ENCODE data around the gene USP22. TPM values are rescaled to one million over a fixed set of nuclear protein-coding genes. Genes with fewer than 3 reads are reported as not detected.

The USP22 gene
- total and polyA plus RNA-seq, 2 of the 8 experiments (the other 6 are each of a cell fraction or from before 2014, with no cell fraction given), result 221 to 316 TPM

DNA sequence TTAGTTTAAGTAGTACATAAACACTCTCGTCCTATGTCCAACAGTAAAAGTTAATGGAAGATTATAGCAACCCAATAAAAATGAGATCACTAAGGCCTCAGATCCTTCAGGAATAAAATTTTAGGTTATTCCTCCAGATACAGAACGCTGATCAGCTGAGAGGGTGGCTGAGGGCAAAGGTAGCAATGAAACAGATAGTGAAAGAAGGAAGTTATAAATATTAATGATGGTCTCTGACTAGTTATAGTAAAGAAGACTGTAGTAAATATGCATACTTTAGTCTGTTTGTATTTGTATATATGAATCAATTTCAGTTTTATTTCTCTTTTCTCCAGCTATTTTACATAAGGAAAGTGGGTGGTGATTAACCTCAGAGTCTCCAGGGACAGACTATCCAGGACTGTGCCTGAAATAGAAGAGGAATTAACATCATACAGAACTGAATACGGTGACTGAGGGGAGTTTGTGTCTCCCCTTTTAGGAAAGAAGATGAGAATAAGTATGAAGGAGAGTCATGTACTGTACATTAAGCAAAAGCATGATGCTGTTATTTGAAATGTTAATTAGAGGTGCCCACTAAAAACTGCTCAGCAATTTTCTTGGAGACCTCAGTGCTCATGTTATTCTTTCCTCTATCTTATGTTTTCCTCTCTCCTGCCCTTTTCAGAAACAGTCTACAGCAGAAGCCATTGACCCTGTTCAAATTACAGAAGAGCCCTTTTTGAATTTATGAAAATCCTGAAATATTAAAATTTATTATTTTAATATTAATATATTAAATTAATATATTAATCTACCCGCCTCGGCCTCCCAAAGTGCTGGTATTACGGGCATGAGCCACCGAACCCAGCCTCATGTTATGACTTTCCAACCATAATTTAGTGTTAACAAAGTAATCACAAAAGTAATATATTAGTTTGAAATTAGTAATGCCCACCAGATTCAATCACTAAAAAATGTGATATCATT, 47.4 kb upstream of the USP22 start:
- H2BK15ac ChIP-seq (ENCODE audit: low read length), result no peak overlapping the region
- no peak overlapping the region for H3K4me2 ChIP-seq (ENCODE audit: insufficient read depth in 1 of 2, low read depth in 2 of 2, low read length in 2 of 2)
- no peak overlapping the region for H2BK120ac ChIP-seq (replicated peaks; ENCODE audit: low read depth, low read length)
- no peak overlapping the region for H3K56ac ChIP-seq (replicated peaks; ENCODE audit: insufficient read length, low read depth, low read length)
- no peak overlapping the region for H3K4ac ChIP-seq (replicated peaks; ENCODE audit: insufficient read length, low read depth, low read length)
- WGBS, 2 experiments (ENCODE audit: extremely low coverage in 1 of 2, insufficient coverage in 1 of 2, insufficient read length in 1 of 2, insufficient replicate concordance in 2 of 2, low coverage in 1 of 2, low lambda C conversion rate in 2 of 2, missing lambda C conversion rate in 1 of 2), result 91% methylated on average over 7 of the region's 7 CpGs; no CpG with 5 or more reads in 1 of the 2 experiments
- H3K9me3 ChIP-seq (ENCODE audit: insufficient read depth in 2 of 2, low read depth in 1 of 2, low read length in 1 of 2), result no peaks in the 10 kb centered on the region; a peak in 1 of 4 replicates
- H3K79me2 ChIP-seq (ENCODE audit: control insufficient read depth in 1 of 2, insufficient read depth in 2 of 2, low read length in 2 of 2), result no peaks in the 10 kb centered on the region
- H3K79me1 ChIP-seq (ENCODE audit: low read depth, low read length), result no peaks in the 10 kb centered on the region
- no peak overlapping the region for H2AFZ ChIP-seq (ENCODE audit: low read length)
- no peaks in the 10 kb centered on the region for H4K20me1 ChIP-seq (replicated peaks in 1 of 2; ENCODE audit: control insufficient read depth in 1 of 2, insufficient read depth in 2 of 2, low read length in 2 of 2)
- CTCF ChIA-PET (ENCODE audit: partially characterized antibody), result interaction anchor here (1.2 to 2.0 kb wide), 3 partner anchors 9 to 29 kb away, joined by 3 to 6 read pairs (median 5); no protein-coding TSS in a partner anchor
- H3K27me3 ChIP-seq (replicated peaks in 1 of 4; ENCODE audit: control insufficient read depth in 3 of 4, extremely low read depth in 1 of 4, insufficient read depth in 3 of 4, low read length in 3 of 4), result no peaks in the 10 kb centered on the region
- H3K23ac ChIP-seq (ENCODE audit: insufficient read length), result no peak overlapping the region
- POLR2A ChIA-PET (ENCODE audit: partially characterized antibody), result no interaction called here
- no peak overlapping the region for H3K4me3 ChIP-seq (ENCODE audit: extremely low read depth in 1 of 4, insufficient read depth in 2 of 4, low read depth in 3 of 4, low read length in 4 of 4)
- no peak overlapping the region for H4K5ac ChIP-seq (ENCODE audit: insufficient read length, low read depth, low read length)
- no peaks in the 10 kb centered on the region for H3K36me3 ChIP-seq (ENCODE audit: control insufficient read depth in 2 of 4, insufficient read depth in 4 of 4, low read length in 3 of 4)
- no peak overlapping the region for H2BK12ac ChIP-seq (ENCODE audit: low read depth, low read length)
- no peak overlapping the region for H4K91ac ChIP-seq (replicated peaks; ENCODE audit: insufficient read length, low read length)
- H3K9ac ChIP-seq (replicated peaks in 1 of 4; ENCODE audit: extremely low read depth in 1 of 4, low read depth in 3 of 4, low read length in 3 of 4), result no peak overlapping the region
- FAIRE-seq (no peak), DNase-seq (ENCODE audit: low read depth in 1 of 2, low spot score in 2 of 2) (no peak)
- H2BK5ac ChIP-seq (ENCODE audit: low read depth, low read length), result no peak overlapping the region
- no peak overlapping the region for H4K8ac ChIP-seq (ENCODE audit: extremely low read depth, insufficient read depth, low read length)
- no peaks in the 10 kb centered on the region for H3K4me1 ChIP-seq (replicated peaks in 1 of 4; ENCODE audit: control insufficient read depth in 3 of 4, insufficient read depth in 4 of 4, low read length in 3 of 4)
- H3K27ac ChIP-seq (ENCODE audit: low read depth, low read length), result no peak overlapping the region
- H3K18ac ChIP-seq (ENCODE audit: extremely low read depth, low read length), result no peak overlapping the region
- H3K14ac ChIP-seq (ENCODE audit: insufficient read length), result no peak overlapping the region
- H3K23me2 ChIP-seq (ENCODE audit: low read depth, low read length), result no peaks in the 10 kb centered on the region
- H2AK5ac ChIP-seq (ENCODE audit: low read depth, low read length), result no peak overlapping the region
- no peak overlapping the region for H2BK20ac ChIP-seq (ENCODE audit: low read length)
- TF ChIP-seq NRF1 (IDR thresholded peaks at IDR 0.05; ENCODE audit: low read depth, low read length) (no peak), SAP30 (IDR thresholded peaks at IDR 0.05; ENCODE audit: insufficient read depth, insufficient replicate concordance, low read length) (no peak), EP300 (IDR thresholded peaks at IDR 0.05; ENCODE audit: borderline replicate concordance in 1 of 2, low read depth in 2 of 2, low read length in 2 of 2) (no peak), NANOG (IDR thresholded peaks at IDR 0.05; ENCODE audit: insufficient read depth, low read depth, low read length, poor library complexity, severe bottlenecking) (no peak), BACH1 (IDR thresholded peaks at IDR 0.05; ENCODE audit: low read length) (no peak), HDAC6 (IDR thresholded peaks at IDR 0.05; ENCODE audit: low read depth, low read length) (no peak)

Measured in H1 (cell line).